ENCODE data around the gene RUSF1. TPM values are rescaled to one million over a fixed set of nuclear protein-coding genes. Genes with fewer than 3 reads are reported as not detected.

Gene RUSF1
- total and polyA plus RNA-seq, 4 experiments from 2014 or later, result 16.3 to 110 (median 61.7) TPM

DNA sequence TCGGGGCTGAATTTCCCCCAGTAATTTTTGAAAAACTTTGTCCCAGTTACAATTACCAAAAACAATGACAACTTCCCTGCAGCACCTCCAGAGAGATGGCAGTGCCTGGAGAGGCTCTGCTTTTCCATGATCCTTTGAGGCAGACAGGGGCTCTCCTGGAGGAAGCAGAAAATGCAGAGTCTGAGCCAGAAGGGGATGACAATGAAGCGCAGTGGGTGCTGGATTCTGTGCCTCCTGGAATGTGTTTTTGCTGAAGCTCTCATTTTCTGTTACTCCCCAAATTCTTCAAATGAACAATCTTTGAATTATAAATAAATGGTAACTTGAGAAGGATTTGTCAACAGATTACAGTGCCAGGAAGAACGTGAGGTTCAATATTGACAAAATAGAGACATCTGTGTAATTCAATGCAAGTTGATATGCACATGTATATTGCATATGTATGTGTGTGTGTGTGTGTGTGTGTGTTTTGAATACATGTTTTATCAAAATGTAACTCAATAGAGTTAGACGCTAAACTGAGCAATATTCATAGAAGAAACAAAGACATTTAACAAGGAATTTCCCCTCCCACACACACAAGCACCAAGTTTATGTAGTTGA is 9.7 kb upstream of the RUSF1 start:
- POLR2A ChIA-PET (ENCODE audit: partially characterized antibody), result no interaction called here
- Mint-ChIP-seq H3K36me3 (peaks cover 0 to 10% of the 10 kb centered on the region in 2 donors), H3K27ac (no peak overlapping the region), H3K27me3 (peaks cover 0 to 8% of the 10 kb centered on the region in 2 donors), H3K9me3 (peaks cover 0 to 14% (median 8%) of the 10 kb centered on the region in 8 donors), H3K4me3 (no peak overlapping the region), H3K4me1 (peaks cover 0 to under 1% (median 0%) of the 10 kb centered on the region in 4 donors)
- no peaks in the 10 kb centered on the region for H3K27me3 ChIP-seq (ENCODE audit: insufficient read depth, low read length)
- no peak overlapping the region for H3K27ac ChIP-seq (ENCODE audit: low read depth, low read length)
- H3K4me1 ChIP-seq (ENCODE audit: insufficient read depth, low read length), result no peaks in the 10 kb centered on the region
- no peaks in the 10 kb centered on the region for H3K9me3 ChIP-seq (ENCODE audit: control insufficient read depth in 1 of 2, low read length in 2 of 2)
- CTCF ChIA-PET (ENCODE audit: partially characterized antibody), result no interaction called here
- intact Hi-C loops (cut with micrococcal nuclease), result no loop called here
- DNase-seq, result no peak
- H3K36me3 ChIP-seq (ENCODE audit: insufficient read depth, low read length), result no peaks in the 10 kb centered on the region
- no peak overlapping the region for H3K4me3 ChIP-seq (ENCODE audit: low read length in 2 of 2)

- intact Hi-C loops (cut with micrococcal nuclease), result no loop called here
- DNase-seq, result no peak
- POLR2A ChIA-PET (ENCODE audit: partially characterized antibody), result no interaction called here
- H3K36me3 Mint-ChIP-seq, result peaks cover 0 to 10% of the 10 kb centered on the region in 2 donors
- Histone ChIP-seq H3K9me3 (ENCODE audit: control insufficient read depth in 1 of 2, low read length in 2 of 2) (no peaks in the 10 kb centered on the region), H3K36me3 (ENCODE audit: insufficient read depth, low read length) (no peaks in the 10 kb centered on the region), H3K4me3 (ENCODE audit: low read length in 2 of 2) (no peak overlapping the region), H3K4me1 (ENCODE audit: insufficient read depth, low read length) (peaks cover 13% of the 10 kb centered on the region), H3K27ac (ENCODE audit: low read depth, low read length) (no peak overlapping the region), H3K27me3 (ENCODE audit: insufficient read depth, low read length) (no peaks in the 10 kb centered on the region)
- CTCF ChIA-PET (ENCODE audit: partially characterized antibody), result no interaction called here
- no peak overlapping the region for H3K27ac Mint-ChIP-seq
- H3K27me3 Mint-ChIP-seq, result peaks cover 0 to 8% of the 10 kb centered on the region in 2 donors
- peaks cover 10 to 19% (median 14%) of the 10 kb centered on the region in 4 donors for H3K4me1 Mint-ChIP-seq
- H3K9me3 Mint-ChIP-seq, result peaks cover 0 to 16% (median 8%) of the 10 kb centered on the region in 8 donors
- H3K4me3 Mint-ChIP-seq, result no peak overlapping the region
These were observed 5.7 kb upstream of the RUSF1 start for GRCh38 chr16:31513884-31514283.

GRCh38 chr16:31513126-31513525 is 4.9 kb upstream of the RUSF1 start:
- Mint-ChIP-seq H3K9me3 (peaks cover 0 to 15% (median 8%) of the 10 kb centered on the region in 8 donors), H3K4me1 (peaks cover 12 to 26% (median 20%) of the 10 kb centered on the region in 4 donors), H3K36me3 (peaks cover 7 to 10% of the 10 kb centered on the region in 2 donors), H3K27ac (no peak overlapping the region), H3K4me3 (no peak overlapping the region), H3K27me3 (peaks cover 0 to 8% of the 10 kb centered on the region in 2 donors)
- ChIA-PET POLR2A (ENCODE audit: partially characterized antibody) (no interaction called here), CTCF (ENCODE audit: partially characterized antibody) (no interaction called here)
- Histone ChIP-seq H3K36me3 (ENCODE audit: insufficient read depth, low read length) (no peaks in the 10 kb centered on the region), H3K27ac (ENCODE audit: low read depth, low read length) (no peak overlapping the region), H3K27me3 (ENCODE audit: insufficient read depth, low read length) (no peaks in the 10 kb centered on the region), H3K9me3 (ENCODE audit: control insufficient read depth in 1 of 2, low read length in 2 of 2) (no peaks in the 10 kb centered on the region), H3K4me3 (ENCODE audit: low read length in 2 of 2) (no peak overlapping the region), H3K4me1 (ENCODE audit: insufficient read depth, low read length) (peaks cover 16% of the 10 kb centered on the region)
- no peak for DNase-seq
- intact Hi-C loops (cut with micrococcal nuclease), result no loop called here

DNA sequence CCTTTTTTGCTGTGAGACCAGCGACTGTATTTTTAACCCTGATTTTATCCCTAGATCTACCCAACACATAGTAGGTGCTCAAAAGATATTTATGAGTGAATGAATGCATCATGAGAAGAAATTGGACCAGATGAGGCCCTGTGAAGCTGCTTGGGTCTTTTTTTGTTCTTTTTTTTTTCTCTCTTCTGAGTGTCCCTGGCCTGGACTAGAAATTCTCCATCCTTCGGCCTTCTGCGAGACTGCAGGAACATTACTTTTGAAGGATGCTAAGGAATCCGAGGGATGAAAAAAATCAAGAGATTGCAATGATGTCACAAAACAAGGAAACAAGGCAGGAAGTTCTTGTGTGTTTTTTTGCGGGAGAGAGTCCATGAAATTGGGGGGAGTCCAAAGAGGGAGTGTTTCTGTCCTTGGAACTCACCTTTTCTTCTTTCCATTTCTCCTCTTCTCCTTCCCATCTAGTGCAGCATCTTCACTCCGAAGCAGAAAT is 560 bp upstream of the RUSF1 start:
- POLR2A ChIA-PET (ENCODE audit: partially characterized antibody), result interaction anchor here (0.6 to 5.1 kb wide), 16 partner anchors 11 to 524 kb away, joined by 3 to 60 read pairs (median 6); partner anchors contain the start of genes ARMC5, FUS, KAT8 and ZNF267
- peaks cover 22 to 59% (median 44%) of the 10 kb centered on the region in 4 donors for H3K4me1 Mint-ChIP-seq
- CTCF ChIA-PET (ENCODE audit: partially characterized antibody), result interaction anchor here (0.9 kb wide), 1 partner anchor 50 kb away, joined by 4 read pairs; the partner anchor contains the start of gene ARMC5

GRCh38 chr16:31507617-31507928 is 618 bp downstream of the RUSF1 start:
- H3K27ac ChIP-seq (ENCODE audit: low read depth, low read length), result peak overlapping the region; percentile 83
- H3K27me3 ChIP-seq (ENCODE audit: insufficient read depth, low read length), result no peaks in the 10 kb centered on the region
- CTCF ChIA-PET (ENCODE audit: partially characterized antibody), result interaction anchor here (0.8 to 2.5 kb wide), 3 partner anchors 46 to 189 kb away, joined by 3 to 15 read pairs (median 4); partner anchors contain the start of gene ARMC5
- H3K4me3 ChIP-seq (ENCODE audit: low read length in 2 of 2), result peak overlapping the region; percentile 92 to 94
- Mint-ChIP-seq H3K36me3 (peaks cover 0 to 31% of the 10 kb centered on the region in 2 donors), H3K27me3 (no peaks in the 10 kb centered on the region), H3K4me3 (peak overlapping the region; percentile 87 to 97 (median 93)), H3K27ac (peak overlapping the region; percentile 91 to 98 (median 95)), H3K9me3 (peaks cover 0 to 2% (median 0%) of the 10 kb centered on the region in 8 donors), H3K4me1 (peaks cover 22 to 60% (median 47%) of the 10 kb centered on the region in 4 donors)
- no peaks in the 10 kb centered on the region for H3K36me3 ChIP-seq (ENCODE audit: insufficient read depth, low read length)
- H3K9me3 ChIP-seq (ENCODE audit: control insufficient read depth in 1 of 2, low read length in 2 of 2), result no peaks in the 10 kb centered on the region
- intact Hi-C loops (cut with micrococcal nuclease), result loop anchor here (5.0 kb wide), 3 partner anchors 190 to 360 kb away; a partner anchor contains a TSS
- peak in 1 of 5 donors; percentile 16 for DNase-seq
- POLR2A ChIA-PET (ENCODE audit: partially characterized antibody), result interaction anchor here (0.7 to 5.1 kb wide), 23 partner anchors 9 to 693 kb away, joined by 3 to 60 read pairs (median 5); partner anchors contain the start of genes ARMC5, FUS, KAT8 and SLC5A2
- H3K4me1 ChIP-seq (ENCODE audit: insufficient read depth, low read length), result peaks cover 36% of the 10 kb centered on the region

More for the DNA sequence above, 560 bp upstream of the RUSF1 start:
- Histone ChIP-seq H3K27me3 (ENCODE audit: insufficient read depth, low read length) (no peaks in the 10 kb centered on the region), H3K36me3 (ENCODE audit: insufficient read depth, low read length) (no peaks in the 10 kb centered on the region), H3K4me1 (ENCODE audit: insufficient read depth, low read length) (peaks cover 36% of the 10 kb centered on the region), H3K9me3 (ENCODE audit: control insufficient read depth in 1 of 2, low read length in 2 of 2) (no peaks in the 10 kb centered on the region), H3K4me3 (ENCODE audit: low read length in 2 of 2) (peak overlapping the region; percentile 92 to 94), H3K27ac (ENCODE audit: low read depth, low read length) (peak overlapping the region; percentile 83)
- H3K4me3 Mint-ChIP-seq, result peak overlapping the region; percentile 87 to 97 (median 93)
- intact Hi-C loops (cut with micrococcal nuclease), result loop anchor here (1.0 to 5.0 kb wide), 6 partner anchors 21 to 359 kb away; partner anchors contain the start of gene ARMC5
- H3K27ac Mint-ChIP-seq, result peak overlapping the region; percentile 91 to 98 (median 97)
- H3K27me3 Mint-ChIP-seq, result no peaks in the 10 kb centered on the region
- peaks cover 0 to 2% (median 0%) of the 10 kb centered on the region in 8 donors for H3K9me3 Mint-ChIP-seq
- no peak for DNase-seq
- peaks cover 0 to 29% of the 10 kb centered on the region in 2 donors for H3K36me3 Mint-ChIP-seq

GRCh38 chr16:31505483-31505882 is 2.7 kb downstream of the RUSF1 start:
- H3K27ac Mint-ChIP-seq, result peak overlapping the region; percentile 0 to 91 (median 61)
- CTCF ChIA-PET (ENCODE audit: partially characterized antibody), result interaction anchor here (2.5 kb wide), 1 partner anchor 44 kb away, joined by 15 read pairs; no protein-coding TSS in a partner anchor
- intact Hi-C loops (cut with micrococcal nuclease), result loop anchor here (5.0 kb wide), 3 partner anchors 192 to 362 kb away; a partner anchor contains a TSS
- Histone ChIP-seq H3K27ac (ENCODE audit: low read depth, low read length) (no peak overlapping the region), H3K4me3 (ENCODE audit: low read length in 2 of 2) (no peak overlapping the region), H3K36me3 (ENCODE audit: insufficient read depth, low read length) (no peaks in the 10 kb centered on the region), H3K4me1 (ENCODE audit: insufficient read depth, low read length) (peaks cover 36% of the 10 kb centered on the region), H3K9me3 (ENCODE audit: control insufficient read depth in 1 of 2, low read length in 2 of 2) (no peaks in the 10 kb centered on the region), H3K27me3 (ENCODE audit: insufficient read depth, low read length) (no peaks in the 10 kb centered on the region)
- no peaks in the 10 kb centered on the region for H3K27me3 Mint-ChIP-seq
- H3K9me3 Mint-ChIP-seq, result peaks cover 0 to 2% (median 0%) of the 10 kb centered on the region in 8 donors
- peaks cover 22 to 61% (median 45%) of the 10 kb centered on the region in 4 donors for H3K4me1 Mint-ChIP-seq
- no peak for DNase-seq
- no peak overlapping the region for H3K4me3 Mint-ChIP-seq
- peaks cover 2 to 34% of the 10 kb centered on the region in 2 donors for H3K36me3 Mint-ChIP-seq
- POLR2A ChIA-PET (ENCODE audit: partially characterized antibody), result interaction anchor here (3.8 kb wide), 1 partner anchor 46 kb away, joined by 55 read pairs; the partner anchor contains the start of gene ARMC5

GRCh38 chr16:31504159-31504558 is 4.0 kb downstream of the RUSF1 start:
- H3K4me1 Mint-ChIP-seq, result peaks cover 17 to 48% (median 35%) of the 10 kb centered on the region in 4 donors
- H3K27ac Mint-ChIP-seq, result peak overlapping the region in 3 of 7 donors; percentile 25 to 91 (median 78)
- H3K36me3 Mint-ChIP-seq, result peaks cover 5 to 44% of the 10 kb centered on the region in 2 donors
- no peak overlapping the region for H3K4me3 Mint-ChIP-seq
- no peaks in the 10 kb centered on the region for H3K9me3 Mint-ChIP-seq
- ChIA-PET CTCF (ENCODE audit: partially characterized antibody) (no interaction called here), POLR2A (ENCODE audit: partially characterized antibody) (interaction anchor here (0.6 kb wide), 1 partner anchor 84 kb away, joined by 3 read pairs; no protein-coding TSS in a partner anchor)
- H3K27me3 Mint-ChIP-seq, result no peaks in the 10 kb centered on the region
- Histone ChIP-seq H3K36me3 (ENCODE audit: insufficient read depth, low read length) (peaks cover 8% of the 10 kb centered on the region), H3K27ac (ENCODE audit: low read depth, low read length) (no peak overlapping the region), H3K4me3 (ENCODE audit: low read length in 2 of 2) (no peak overlapping the region), H3K9me3 (ENCODE audit: control insufficient read depth in 1 of 2, low read length in 2 of 2) (no peaks in the 10 kb centered on the region), H3K27me3 (ENCODE audit: insufficient read depth, low read length) (no peaks in the 10 kb centered on the region), H3K4me1 (ENCODE audit: insufficient read depth, low read length) (peaks cover 26% of the 10 kb centered on the region)
- DNase-seq, result no peak
- intact Hi-C loops (cut with micrococcal nuclease), result no loop called here

Measured in CD4-positive, alpha-beta memory T cell (primary cell).